IMR-90 (cell line): ENCODE measurements around the gene PACSIN2. TPM values are rescaled to one million over a fixed set of nuclear protein-coding genes. Genes with fewer than 3 reads are reported as not detected.

ENCODE experiments used
- ATAC-seq: fragments of 200-7000 bp; cut with Tn5 transposase; 2 replicates; pipeline ENCODE4 v1.9.1; 2020; ENCODE audit warnings: low read depth, mild to moderate bottlenecking, moderate library complexity
- BruUV-seq: library from RNA; stranded (reverse); fragments of 400-500 nt; replicated peaks from 2 replicates; lab custom pipeline; 2021; lab: Mats Ljungman, UMichigan
- CTCF ChIA-PET: fragments of 300-600 bp; formaldehyde crosslinking; extraction: SDS; loops from one replicate; lab custom pipeline; 2021; ENCODE audit warnings: antibody characterized with exemption; lab: Yijun Ruan, JAX
- POLR2A ChIA-PET: fragments of 300-600 bp; sonication (Branson Sonifier 250); formaldehyde crosslinking; loops from one replicate; lab custom pipeline; 2022; ENCODE audit warnings: antibody characterized with exemption; ENCODE audit not compliant: unreplicated experiment; lab: Charles Lee
- DNase-seq: peaks from one replicate; pipeline ENCODE4 v3.0.0; 2013
- H2AFZ ChIP-seq: replicated peaks from 2 replicates; pipeline ENCODE3; 2013; ENCODE audit warnings: low read length, mild to moderate bottlenecking; ENCODE audit not compliant: poor library complexity
- H2AK5ac ChIP-seq: 2 replicates; pipeline ENCODE4 v1.6.1; 2013; ENCODE audit warnings: low read depth, low read length, inconsistent platforms
- H2AK9ac ChIP-seq: replicated peaks from 2 replicates; pipeline ENCODE3; 2013; ENCODE audit warnings: mild to moderate bottlenecking, low read depth, low read length, moderate library complexity; ENCODE audit not compliant: poor library complexity
- H2BK120ac ChIP-seq: 2 replicates; pipeline ENCODE4 v1.6.1; 2013; ENCODE audit warnings: low read depth, low read length, inconsistent platforms
- H2BK15ac ChIP-seq: 3 replicates; pipeline ENCODE4 v1.6.1; 2013; ENCODE audit warnings: low read depth, low read length, inconsistent platforms
- H2BK20ac ChIP-seq: 2 replicates; pipeline ENCODE4 v1.6.1; 2013; ENCODE audit warnings: low read depth, mild to moderate bottlenecking, inconsistent platforms, low read length, moderate library complexity
- H2BK5ac ChIP-seq: 2 replicates; pipeline ENCODE4 v1.6.1; 2013; ENCODE audit warnings: mild to moderate bottlenecking, low read depth, low read length, inconsistent platforms; ENCODE audit not compliant: poor library complexity, severe bottlenecking
- H3K14ac ChIP-seq: replicated peaks from 2 replicates; pipeline ENCODE4 v1.6.1; 2013; ENCODE audit warnings: low read depth, low read length, inconsistent platforms
- H3K18ac ChIP-seq: 2 replicates; pipeline ENCODE4 v1.6.1; 2013; ENCODE audit warnings: low read depth, low read length, control low read depth
- H3K23ac ChIP-seq: 2 replicates; pipeline ENCODE4 v1.6.1; 2013; ENCODE audit warnings: low read depth, low read length, inconsistent platforms
- H3K27ac ChIP-seq: 2 replicates; pipeline ENCODE4 v1.5.1; 2013; ENCODE audit warnings: mild to moderate bottlenecking, control low read depth, low read length; ENCODE audit not compliant: insufficient read depth
- H3K27me3 ChIP-seq: 2 replicates; pipeline ENCODE4 v1.6.1; 2013; ENCODE audit warnings: low read length; ENCODE audit not compliant: control insufficient read depth, insufficient read depth
- H3K36me3 ChIP-seq: 2 replicates; pipeline ENCODE4 v1.6.1; 2013; ENCODE audit warnings: low read length, mixed read lengths; ENCODE audit not compliant: control insufficient read depth, insufficient read depth
- H3K4ac ChIP-seq: 2 replicates; pipeline ENCODE4 v1.6.1; 2013; ENCODE audit warnings: low read depth, low read length, inconsistent platforms
- H3K4me1 ChIP-seq: 2 replicates; pipeline ENCODE4 v1.6.1; 2013; ENCODE audit warnings: low read length, mixed read lengths; ENCODE audit not compliant: control insufficient read depth, insufficient read depth
- H3K4me2 ChIP-seq: 2 replicates; pipeline ENCODE4 v1.6.1; 2013; ENCODE audit warnings: low read depth, mild to moderate bottlenecking, control low read depth, low read length, moderate library complexity
- H3K4me3 ChIP-seq: 2 replicates; pipeline ENCODE4 v1.5.1; 2013; ENCODE audit warnings: low read depth, mild to moderate bottlenecking, control low read depth, low read length, moderate library complexity; ENCODE audit not compliant: insufficient read depth
- H3K56ac ChIP-seq: 2 replicates; pipeline ENCODE4 v1.6.1; 2013; ENCODE audit warnings: low read length, inconsistent platforms; ENCODE audit not compliant: insufficient read depth; ENCODE audit errors: extremely low read depth
- H3K79me1 ChIP-seq, 2 experiments: 2 replicates each; pipeline ENCODE4 v1.6.1; 2013; ENCODE audit warnings: low read length in 2 of 2, inconsistent platforms in 1 of 2, low read depth in 1 of 2
- H3K9ac ChIP-seq: 2 replicates; pipeline ENCODE4 v1.6.1; 2013; ENCODE audit warnings: low read depth, low read length, control low read depth
- H3K9me1 ChIP-seq: 2 replicates; pipeline ENCODE4 v1.6.1; 2013; ENCODE audit warnings: low read length, inconsistent platforms; ENCODE audit not compliant: insufficient read depth
- H3K9me3 ChIP-seq: 2 replicates; pipeline ENCODE4 v1.6.1; 2013; ENCODE audit warnings: low read length; ENCODE audit not compliant: control insufficient read depth, insufficient read depth
- H4K20me1 ChIP-seq: 2 replicates; pipeline ENCODE4 v1.6.1; 2013; ENCODE audit warnings: low read length, inconsistent platforms; ENCODE audit not compliant: insufficient read depth
- H4K5ac ChIP-seq: 2 replicates; pipeline ENCODE4 v1.6.1; 2013; ENCODE audit warnings: mild to moderate bottlenecking, low read depth, low read length, control low read depth
- H4K8ac ChIP-seq, 2 experiments: 2 replicates each; pipeline ENCODE4 v1.6.1; 2013; ENCODE audit warnings: low read depth in 2 of 2, low read length in 2 of 2, control low read depth in 1 of 2, inconsistent platforms in 1 of 2
- H4K91ac ChIP-seq: 2 replicates; pipeline ENCODE4 v1.6.1; 2013; ENCODE audit warnings: low read depth, low read length, inconsistent platforms; ENCODE audit not compliant: insufficient read depth
- CHD1 ChIP-seq: IDR thresholded peaks from 2 replicates; pipeline ENCODE4 v1.6.1; 2012; ENCODE audit warnings: low read depth, low read length, improper control_type of control experiment
- FOS ChIP-seq: fragments of 150-350 bp; IDR thresholded peaks from 2 replicates; pipeline ENCODE4 v1.6.1; 2016; ENCODE audit warnings: low read depth, low read length
- MAZ ChIP-seq: IDR thresholded peaks from 2 replicates; pipeline ENCODE4 v1.6.1; 2012; ENCODE audit warnings: low read depth, mild to moderate bottlenecking, low read length, improper control_type of control experiment, moderate library complexity, borderline replicate concordance
- NFE2L2 ChIP-seq: fragments of 150-350 bp; IDR thresholded peaks from 2 replicates; pipeline ENCODE4 v1.6.1; 2016; ENCODE audit warnings: low read depth, mild to moderate bottlenecking, low read length
- POLR2A ChIP-seq: IDR thresholded peaks from 2 replicates; pipeline ENCODE4 v1.6.1; 2012; ENCODE audit warnings: mild to moderate bottlenecking, low read depth, low read length
- RAD21 ChIP-seq: IDR thresholded peaks from 2 replicates; pipeline ENCODE4 v1.6.1; 2012; ENCODE audit warnings: low read length, improper control_type of control experiment
- RCOR1 ChIP-seq: IDR thresholded peaks from 2 replicates; pipeline ENCODE4 v1.6.1; 2012; ENCODE audit warnings: mild to moderate bottlenecking, low read length, improper control_type of control experiment; ENCODE audit not compliant: insufficient replicate concordance
- RFX5 ChIP-seq: IDR thresholded peaks from 2 replicates; pipeline ENCODE4 v1.8.0; 2012; ENCODE audit warnings: low read depth, mild to moderate bottlenecking, low read length, moderate library complexity
- USF2 ChIP-seq: fragments of 150-350 bp; IDR thresholded peaks from 2 replicates; pipeline ENCODE4 v1.6.1; 2017; ENCODE audit warnings: mild to moderate bottlenecking, antibody characterized with exemption, low read length, low read depth
- WGBS, 2 experiments: methylation state at CpG; one replicate each; pipeline versions ENCODE4 v1.1.5 to v1.1.7; 2013; ENCODE audit warnings: missing lambda C conversion rate in 2 of 2; ENCODE audit not compliant: insufficient read length in 1 of 2; ENCODE audit errors: extremely low coverage in 2 of 2; 5-methylcytosine and 5-hydroxymethylcytosine counted together
- dilution Hi-C: fragments of 300-500 bp; cut with HindIII; formaldehyde crosslinking; loops from one replicate; pipeline ENCODE4 v1.14.3; 2018; ENCODE audit warnings: low sequenced_read_pairs; ENCODE audit not compliant: unreplicated experiment
- in situ Hi-C: fragments of 300-500 bp; cut with MboI; formaldehyde crosslinking; loops from 3 replicates; pipeline ENCODE4 v1.14.3; 2019; ENCODE audit warnings: low sequenced_read_pairs, inconsistent platforms, mixed read lengths
- intact Hi-C: fragments of 100-400 bp; cut with micrococcal nuclease; formaldehyde crosslinking; loops from 2 replicates; pipeline ENCODE4 v1.10.0; 2022
- polyA plus RNA-seq, 3 experiments: library from polyadenylated mRNA; depleted of rRNA; stranded (reverse); fragments of >200 nt; gene quantifications; 2 replicates each; pipeline ENCODE4 v1.2.3, GENCODE V29; 2012; ENCODE audit warnings: low replicate concordance in 1 of 3
- total RNA-seq: library from RNA; depleted of rRNA; stranded (reverse); fragments of >200 nt; gene quantifications from 2 replicates; pipeline ENCODE4 v1.2.3, GENCODE V29; 2012

PACSIN2 gene
- total and polyA plus RNA-seq, 2 of the 4 experiments (the other 2 are of a cell fraction), result 85.0 to 118 TPM

GRCh38 chr22:42883970-42884369, 131.0 kb downstream of the PACSIN2 start:
- no peak for ATAC-seq
- H3K27me3 ChIP-seq, result no peaks in the 10 kb centered on the region
- H3K4me3 ChIP-seq, result no peak overlapping the region
- H2AK5ac ChIP-seq, result no peak overlapping the region
- no peak for DNase-seq
- no peaks in the 10 kb centered on the region for H3K4me1 ChIP-seq
- H3K4ac ChIP-seq, result no peak overlapping the region
- dilution Hi-C loops (no loop called here), in situ Hi-C loops (no loop called here), intact Hi-C loops (no loop called here)
- no peak overlapping the region for H2BK15ac ChIP-seq
- no peak overlapping the region for H4K5ac ChIP-seq
- H2BK20ac ChIP-seq, result no peak overlapping the region
- no peak overlapping the region for H3K14ac ChIP-seq
- no peak overlapping the region for H2AK9ac ChIP-seq
- no peak overlapping the region for H3K56ac ChIP-seq
- no TSS peak for BruUV-seq
- no peaks in the 10 kb centered on the region for H3K9me3 ChIP-seq
- POLR2A ChIA-PET, result no interaction called here
- no peak overlapping the region for H3K18ac ChIP-seq
- no peak overlapping the region for H3K27ac ChIP-seq
- H3K79me1 ChIP-seq, result peaks cover 20 to 39% of the 10 kb centered on the region in 2 experiments
- no peak overlapping the region for H3K9ac ChIP-seq
- WGBS, 2 experiments, result 100% methylated on average over 3 of the region's 9 CpGs; no CpG with 5 or more reads in 1 of the 2 experiments
- no peak overlapping the region for H2AFZ ChIP-seq
- H3K23ac ChIP-seq, result no peak overlapping the region
- H3K4me2 ChIP-seq, result no peak overlapping the region
- CTCF ChIA-PET, result interaction anchor here (1.1 kb wide), 1 partner anchor 19 kb away, joined by 3 read pairs; no protein-coding TSS in a partner anchor
- H2BK120ac ChIP-seq, result no peak overlapping the region
- peaks cover 7% of the 10 kb centered on the region; the same call in 1 of the 2 replicates for H4K20me1 ChIP-seq
- H3K9me1 ChIP-seq, result no peaks in the 10 kb centered on the region; the same call in 1 of the 2 replicates
- H3K36me3 ChIP-seq, result peaks cover 71% of the 10 kb centered on the region
- no peak overlapping the region for H4K91ac ChIP-seq
- TF ChIP-seq NFE2L2 (no peak), RFX5 (no peak), MAZ (no peak), RAD21 (no peak), USF2 (no peak), RCOR1 (no peak), FOS (no peak), POLR2A (no peak), CHD1 (no peak)
- H4K8ac ChIP-seq, result no peak overlapping the region
- H2BK5ac ChIP-seq, result no peak overlapping the region
